ENCODE measurements around the gene LGR4. TPM values are rescaled to one million over a fixed set of nuclear protein-coding genes. Genes with fewer than 3 reads are reported as not detected.

LGR4 gene
- total and polyA plus RNA-seq, 9 of the 15 experiments (the other 6 are each of a cell fraction or from before 2014, with no cell fraction given) = 0.94 to 10.1 (median 5.8) TPM

DNA sequence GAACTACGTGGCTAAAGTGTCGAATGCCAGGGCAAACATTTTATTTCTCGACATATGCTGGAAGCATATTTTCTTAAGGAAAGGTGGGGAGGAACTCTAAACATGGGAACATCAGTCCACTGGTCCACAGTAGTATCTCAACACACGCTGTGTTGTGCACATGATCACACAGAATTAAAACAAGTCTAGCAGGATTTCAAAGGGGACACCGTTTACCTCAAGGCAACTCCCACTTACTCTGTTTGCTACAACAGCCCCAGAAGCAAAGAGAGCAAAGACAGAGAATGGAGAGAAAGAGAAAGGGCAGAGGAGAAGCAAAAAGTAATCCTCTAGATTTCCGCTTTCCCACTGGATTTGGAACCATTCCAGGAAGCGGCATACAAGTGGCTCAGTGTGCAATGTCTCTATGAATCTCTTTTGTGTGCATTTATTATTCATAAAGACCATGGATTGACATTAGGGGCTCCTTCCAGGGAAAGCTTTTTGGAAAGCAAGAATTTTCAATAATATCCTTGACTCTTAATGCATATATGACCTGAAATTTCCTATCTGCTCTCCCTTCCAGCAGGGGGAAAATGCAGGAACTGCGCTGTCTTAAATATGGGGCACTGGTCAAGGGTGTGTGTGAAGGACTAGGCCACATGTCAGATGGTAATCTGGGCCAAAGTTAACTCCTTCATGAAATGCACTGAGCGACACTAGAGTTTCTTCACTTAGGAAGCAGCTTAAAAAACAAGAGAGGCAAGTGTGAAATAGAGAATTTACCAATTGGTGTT lies 74.8 kb downstream of the LGR4 start (continued):
- TF ChIP-seq, protein P1, sequence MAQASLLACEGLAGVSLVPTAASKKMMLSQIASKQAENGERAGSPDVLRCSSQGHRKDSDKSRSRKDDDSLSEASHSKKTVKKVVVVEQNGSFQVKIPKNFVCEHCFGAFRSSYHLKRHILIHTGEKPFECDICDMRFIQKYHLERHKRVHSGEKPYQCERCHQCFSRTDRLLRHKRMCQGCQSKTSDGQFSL (CRISPR knock-in tag; IDR thresholded peaks at IDR 0.05) = no peak
- TF ChIP-seq, protein P1 (tag; IDR thresholded peaks at IDR 0.05) = no peak
- peak; percentile 63; the same call in 1 of the 2 replicates for TF ChIP-seq GATA2 (CRISPR knock-in tag; IDR thresholded peaks at IDR 0.05)
- no peak for TF ChIP-seq NRF1 (conservative IDR thresholded peaks at IDR 0.05 in 1 of 2, IDR thresholded peaks at IDR 0.05 in 1 of 2)
- no peak for TF ChIP-seq ETV1 (tag; conservative IDR thresholded peaks at IDR 0.05; ENCODE audit: low read depth)
- TF ChIP-seq WHSC1 (IDR thresholded peaks at IDR 0.05; ENCODE audit: low read length) = no peak
- TF ChIP-seq, protein P2, sequence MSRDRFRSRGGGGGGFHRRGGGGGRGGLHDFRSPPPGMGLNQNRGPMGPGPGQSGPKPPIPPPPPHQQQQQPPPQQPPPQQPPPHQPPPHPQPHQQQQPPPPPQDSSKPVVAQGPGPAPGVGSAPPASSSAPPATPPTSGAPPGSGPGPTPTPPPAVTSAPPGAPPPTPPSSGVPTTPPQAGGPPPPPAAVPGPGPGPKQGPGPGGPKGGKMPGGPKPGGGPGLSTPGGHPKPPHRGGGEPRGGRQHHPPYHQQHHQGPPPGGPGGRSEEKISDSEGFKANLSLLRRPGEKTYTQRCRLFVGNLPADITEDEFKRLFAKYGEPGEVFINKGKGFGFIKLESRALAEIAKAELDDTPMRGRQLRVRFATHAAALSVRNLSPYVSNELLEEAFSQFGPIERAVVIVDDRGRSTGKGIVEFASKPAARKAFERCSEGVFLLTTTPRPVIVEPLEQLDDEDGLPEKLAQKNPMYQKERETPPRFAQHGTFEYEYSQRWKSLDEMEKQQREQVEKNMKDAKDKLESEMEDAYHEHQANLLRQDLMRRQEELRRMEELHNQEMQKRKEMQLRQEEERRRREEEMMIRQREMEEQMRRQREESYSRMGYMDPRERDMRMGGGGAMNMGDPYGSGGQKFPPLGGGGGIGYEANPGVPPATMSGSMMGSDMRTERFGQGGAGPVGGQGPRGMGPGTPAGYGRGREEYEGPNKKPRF (IDR thresholded peaks at IDR 0.05; ENCODE audit: low read depth, low read length) = no peak
- TF ChIP-seq EHMT2 (IDR thresholded peaks at IDR 0.05) = no peak
- TF ChIP-seq ZNF324 (CRISPR knock-in tag; IDR thresholded peaks at IDR 0.05) = no peak
- no peak for TF ChIP-seq RFX7 (CRISPR knock-in tag; IDR thresholded peaks at IDR 0.05)
- TF ChIP-seq BCOR (IDR thresholded peaks at IDR 0.05) = no peak
- no peak for TF ChIP-seq ATF1 (CRISPR knock-in tag; IDR thresholded peaks at IDR 0.05)
- no peak for TF ChIP-seq ATF1 (tag; IDR thresholded peaks at IDR 0.05)
- no peak for TF ChIP-seq TAL1 (IDR thresholded peaks at IDR 0.05)
- TF ChIP-seq POLR2AphosphoS5 (IDR thresholded peaks at IDR 0.05; ENCODE audit: control insufficient read depth, insufficient read depth, low read depth, low read length) = no peak
- TF ChIP-seq TCF3 (CRISPR knock-in tag; IDR thresholded peaks at IDR 0.05) = no peak
- no peak for TF ChIP-seq PHTF2 (CRISPR knock-in tag; IDR thresholded peaks at IDR 0.05)
- no peak for TF ChIP-seq CTBP1 (IDR thresholded peaks at IDR 0.05; ENCODE audit: borderline replicate concordance)
- TF ChIP-seq NR2C1 (IDR thresholded peaks at IDR 0.05) = no peak
- TF ChIP-seq NR2C1 (tag; IDR thresholded peaks at IDR 0.05) = 0 out of 2 replicates have a peak, but pooled peaks have one; percentile 13
- no peak for TF ChIP-seq ZNF668 (CRISPR knock-in tag; IDR thresholded peaks at IDR 0.05)
- TF ChIP-seq XRCC3 (IDR thresholded peaks at IDR 0.05) = no peak
- TF ChIP-seq ARID1B (IDR thresholded peaks at IDR 0.05) = 0 out of 2 replicates have a peak, but pooled peaks have one; percentile 25
- TF ChIP-seq MECOM (CRISPR knock-in tag; IDR thresholded peaks at IDR 0.05) = no peak
- TF ChIP-seq, protein P3, sequence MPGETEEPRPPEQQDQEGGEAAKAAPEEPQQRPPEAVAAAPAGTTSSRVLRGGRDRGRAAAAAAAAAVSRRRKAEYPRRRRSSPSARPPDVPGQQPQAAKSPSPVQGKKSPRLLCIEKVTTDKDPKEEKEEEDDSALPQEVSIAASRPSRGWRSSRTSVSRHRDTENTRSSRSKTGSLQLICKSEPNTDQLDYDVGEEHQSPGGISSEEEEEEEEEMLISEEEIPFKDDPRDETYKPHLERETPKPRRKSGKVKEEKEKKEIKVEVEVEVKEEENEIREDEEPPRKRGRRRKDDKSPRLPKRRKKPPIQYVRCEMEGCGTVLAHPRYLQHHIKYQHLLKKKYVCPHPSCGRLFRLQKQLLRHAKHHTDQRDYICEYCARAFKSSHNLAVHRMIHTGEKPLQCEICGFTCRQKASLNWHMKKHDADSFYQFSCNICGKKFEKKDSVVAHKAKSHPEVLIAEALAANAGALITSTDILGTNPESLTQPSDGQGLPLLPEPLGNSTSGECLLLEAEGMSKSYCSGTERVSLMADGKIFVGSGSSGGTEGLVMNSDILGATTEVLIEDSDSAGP (CRISPR knock-in tag; IDR thresholded peaks at IDR 0.05) = no peak
- peak; percentile 88 for TF ChIP-seq L3MBTL2 (IDR thresholded peaks at IDR 0.05)
- TF ChIP-seq DPF2 (IDR thresholded peaks at IDR 0.05) = no peak
